HG02759 (cell line): ENCODE results near the gene TCP1.
A peak's percentile ranks its signal among the peaks of the same experiment; 100 is the strongest.
"Not testable (repeated sequence)": the region's sequence is repeated elsewhere in the genome, so short reads cannot be mapped to it uniquely, and the experiment has no call there.

ENCODE experiments used
- ATAC-seq: cut with Tn5 transposase; IDR thresholded peaks from one replicate; pipeline ENCODE4 v1.9.1; 2021; ENCODE audit warnings: mild to moderate bottlenecking, moderate library complexity; ENCODE audit not compliant: unreplicated experiment

Gene TCP1

GRCh38 chr6:159817951-159818739, 28.7 kb upstream of the TCP1 start:
- no peak for ATAC-seq

- ATAC-seq, result not testable (repeated sequence)
Measured at GRCh38 chr6:159816775-159817174, 27.4 kb upstream of the TCP1 start.

GRCh38 chr6:159815410-159815809, 26.0 kb upstream of the TCP1 start:
- ATAC-seq, result no peak

GRCh38 chr6:159813781-159814180, 24.4 kb upstream of the TCP1 start:
- no peak for ATAC-seq

GRCh38 chr6:159809149-159809548, 19.7 kb upstream of the TCP1 start:
- ATAC-seq, result peak; percentile 62

GRCh38 chr6:159808647-159809046, 19.2 kb upstream of the TCP1 start:
- ATAC-seq, result no peak

GRCh38 chr6:159807150-159807858, 17.9 kb upstream of the TCP1 start:
- ATAC-seq, result no peak

GRCh38 chr6:159806021-159806458, 16.6 kb upstream of the TCP1 start:
- no peak for ATAC-seq

GRCh38 chr6:159805440-159806020, 16.1 kb upstream of the TCP1 start:
- no peak for ATAC-seq

- ATAC-seq, result no peak
Measured at GRCh38 chr6:159804504-159804903, 15.1 kb upstream of the TCP1 start.

- no peak for ATAC-seq
Measured at GRCh38 chr6:159801935-159802334, 12.5 kb upstream of the TCP1 start.

- ATAC-seq, result no peak
Measured at GRCh38 chr6:159800141-159800865, 10.9 kb upstream of the TCP1 start, which contains the start of gene PNLDC1. TSS of gene PNLDC1 (plus strand) at chr6:159800276. CDS start at chr6:159800308, 32 bp downstream.

GRCh38 chr6:159797554-159797953, 8.2 kb upstream of the TCP1 start:
- no peak for ATAC-seq

GRCh38 chr6:159794976-159795375, 5.6 kb upstream of the TCP1 start:
- ATAC-seq, result not testable (repeated sequence)

- no peak for ATAC-seq
Measured at GRCh38 chr6:159790956-159791598, 1.7 kb upstream of the TCP1 start.

GRCh38 chr6:159790149-159790955, 950 bp upstream of the TCP1 start, which contains the start of gene MRPL18:
TSS of gene MRPL18 (plus strand) at chr6:159790467. CDS start at chr6:159790588, 121 bp downstream.
- peak; percentile 85 for ATAC-seq

GRCh38 chr6:159788753-159789376, 537 bp downstream of the TCP1 start:
- no peak for ATAC-seq

GRCh38 chr6:159788276-159788675, 1.1 kb downstream of the TCP1 start:
- no peak for ATAC-seq

- ATAC-seq, result no peak
Measured at GRCh38 chr6:159778542-159779103, 10.8 kb downstream of the TCP1 start.
